ENCODE measurements around the gene PRKN.
"Not testable (repeated sequence)": the region's sequence is repeated elsewhere in the genome, so short reads cannot be mapped to it uniquely, and the experiment has no call there.

Gene PRKN

DNA sequence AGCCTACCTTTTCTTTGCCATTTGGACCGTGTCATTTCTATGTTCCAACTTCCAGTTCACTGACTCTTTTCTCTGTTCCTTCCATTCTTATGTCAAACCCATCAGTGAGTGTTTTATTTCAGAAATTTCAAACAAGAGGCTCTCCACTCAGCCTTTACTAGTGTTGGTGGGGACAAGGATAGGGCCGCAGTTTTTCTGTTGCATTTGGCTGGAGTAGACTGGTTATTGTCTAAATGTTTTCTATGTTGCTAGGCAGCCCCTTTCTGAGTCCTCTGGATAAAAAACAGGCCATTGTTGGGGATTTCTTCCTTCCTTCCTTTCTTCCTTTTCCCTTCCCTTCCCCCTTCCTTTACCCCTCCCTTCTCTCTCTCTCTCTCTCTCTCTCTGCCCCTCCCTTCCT, 288.6 kb downstream of the PRKN start:
- no peak for DNase-seq

DNA sequence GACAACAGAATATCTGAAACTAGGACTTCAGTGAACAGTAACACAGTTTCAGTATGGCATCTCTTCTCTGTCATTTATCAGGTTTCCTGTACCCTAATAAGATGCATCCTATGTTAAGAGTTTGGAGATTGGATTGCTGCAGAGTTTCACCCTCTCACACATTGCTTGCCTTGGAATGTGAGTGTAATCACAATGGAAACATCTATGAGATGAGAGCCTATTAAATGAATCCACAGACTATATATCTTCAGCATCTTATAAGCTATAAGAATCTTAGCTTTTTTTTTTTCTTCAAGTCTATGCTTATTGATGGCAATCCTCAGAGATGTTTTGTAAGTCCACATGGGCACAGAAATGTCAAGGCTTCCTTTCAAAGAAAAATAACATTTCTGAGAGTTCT, 292.5 kb downstream of the PRKN start:
- no peak for DNase-seq

GRCh38 chr6:162421004-162421403, 306.6 kb downstream of the PRKN start:
- DNase-seq = no peak

- DNase-seq = no peak
Measured at GRCh38 chr6:162416831-162417537, 310.6 kb downstream of the PRKN start.

- no peak for DNase-seq
Measured at GRCh38 chr6:162416307-162416706, 311.3 kb downstream of the PRKN start.

DNA sequence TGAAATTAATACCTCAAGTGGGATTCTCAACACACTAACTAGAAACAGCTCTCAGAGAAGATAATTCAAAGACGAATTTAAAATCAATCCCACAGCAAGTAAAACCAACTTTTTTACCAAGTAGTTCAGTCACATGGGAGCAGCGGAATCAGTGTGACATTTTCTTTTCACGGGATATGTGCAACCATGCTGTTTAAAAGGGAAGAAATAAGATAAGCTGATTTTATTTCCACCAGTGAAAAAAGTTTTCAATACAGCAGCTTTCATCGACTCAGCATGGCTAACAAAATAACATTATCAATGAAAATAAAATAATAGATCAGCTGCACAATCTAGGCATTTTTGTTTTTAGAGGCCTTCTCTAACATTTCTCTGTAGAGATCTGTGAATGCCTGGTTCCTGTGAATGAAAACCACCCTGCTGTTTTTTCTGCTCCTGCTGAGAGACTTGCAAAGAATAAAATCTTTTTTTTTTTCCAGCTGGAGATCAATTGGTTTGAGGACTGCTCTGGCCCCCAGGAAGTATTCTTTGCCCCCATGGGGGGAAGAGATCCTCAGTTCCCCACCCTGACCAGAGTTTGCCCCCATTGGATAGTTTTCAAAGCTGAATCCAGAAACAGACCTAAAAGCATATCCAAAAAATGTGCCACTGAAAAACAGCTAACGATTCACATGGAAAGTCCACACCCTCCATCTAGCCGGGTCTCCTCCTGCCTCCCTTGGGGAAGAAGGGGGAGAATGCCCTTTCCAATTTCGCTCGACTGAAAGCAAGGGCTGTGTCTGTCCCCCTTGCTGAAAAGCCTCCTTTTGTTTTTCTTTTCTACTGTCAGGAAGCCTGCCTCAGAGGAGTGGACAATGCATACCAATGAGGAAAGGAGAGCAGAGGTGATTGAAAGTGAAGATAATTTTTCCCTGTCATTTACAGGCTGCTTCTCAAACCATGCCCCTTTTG, 317.6 kb downstream of the PRKN start:
- no peak for DNase-seq

DNA sequence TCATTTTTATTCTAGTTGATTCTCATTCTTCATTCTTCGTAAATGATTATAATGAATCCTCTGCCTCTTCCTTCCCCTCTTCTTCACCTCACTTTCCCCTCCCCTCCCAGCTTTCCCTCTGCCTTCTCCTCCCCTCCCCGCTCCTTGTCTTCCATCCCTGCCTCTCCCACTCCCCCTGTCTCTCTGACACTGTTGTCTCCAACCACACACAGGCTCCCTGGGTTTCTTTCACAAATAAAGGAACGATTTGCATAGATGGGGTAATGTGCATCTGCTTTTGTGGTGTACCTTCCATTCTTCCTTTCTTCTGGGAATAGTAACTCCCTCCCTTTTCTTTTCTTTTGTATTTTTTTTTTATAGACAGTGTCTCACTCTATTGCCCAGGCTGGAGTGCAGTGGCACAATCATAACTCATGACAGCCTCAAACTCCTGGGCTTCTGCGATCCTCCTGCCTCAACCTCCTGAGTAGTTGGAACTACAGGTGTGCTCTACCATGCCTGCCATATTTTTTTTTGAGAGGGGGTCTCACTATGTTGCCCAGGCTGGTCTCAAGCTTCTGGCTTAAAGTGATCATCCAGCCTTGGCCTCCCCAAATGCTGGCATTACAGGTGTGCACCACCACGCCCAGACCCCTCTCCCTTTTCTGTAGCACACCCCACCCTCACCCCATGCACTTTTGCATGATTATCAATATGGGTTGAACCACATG, 318.6 kb downstream of the PRKN start:
- no peak for DNase-seq

DNA sequence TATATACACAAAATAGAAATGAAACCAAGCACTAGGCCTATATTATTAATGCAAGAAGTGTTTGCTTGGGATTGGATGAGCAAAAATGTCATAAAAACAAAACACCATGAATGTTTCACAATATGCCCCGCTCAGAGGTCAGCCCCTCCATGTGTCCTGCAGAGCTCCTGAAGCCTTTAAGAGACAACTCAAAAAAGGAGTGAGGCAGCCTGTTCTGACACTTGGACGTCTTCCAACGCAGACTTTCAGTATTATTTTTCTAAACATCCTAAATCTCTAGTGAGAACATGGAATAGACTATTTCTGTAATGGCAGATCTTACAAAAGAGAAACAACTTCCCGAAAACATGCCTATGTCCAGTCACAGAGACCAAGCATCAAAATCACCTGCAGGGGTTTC, 322.6 kb downstream of the PRKN start:
- no peak for DNase-seq

DNA sequence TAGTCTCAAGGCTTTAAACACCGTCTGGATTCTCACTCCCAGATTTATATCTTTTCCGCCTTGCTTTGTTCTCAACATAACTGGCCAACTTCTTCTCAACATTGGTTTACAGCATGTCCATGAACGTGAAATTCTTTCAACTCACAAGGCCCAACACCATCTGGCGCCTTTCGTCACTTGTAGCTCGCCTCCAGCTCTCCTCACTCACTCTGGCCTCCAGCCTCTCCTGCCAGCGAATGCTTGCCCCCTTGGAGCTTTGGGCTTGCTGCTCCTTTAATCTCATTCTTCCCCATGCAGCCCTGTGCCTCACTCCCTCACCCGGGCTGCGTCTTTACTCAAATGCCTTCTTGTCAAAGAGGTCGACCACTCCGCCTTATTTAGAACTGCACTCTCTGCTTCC, 324.5 kb downstream of the PRKN start:
- no peak for DNase-seq

DNA sequence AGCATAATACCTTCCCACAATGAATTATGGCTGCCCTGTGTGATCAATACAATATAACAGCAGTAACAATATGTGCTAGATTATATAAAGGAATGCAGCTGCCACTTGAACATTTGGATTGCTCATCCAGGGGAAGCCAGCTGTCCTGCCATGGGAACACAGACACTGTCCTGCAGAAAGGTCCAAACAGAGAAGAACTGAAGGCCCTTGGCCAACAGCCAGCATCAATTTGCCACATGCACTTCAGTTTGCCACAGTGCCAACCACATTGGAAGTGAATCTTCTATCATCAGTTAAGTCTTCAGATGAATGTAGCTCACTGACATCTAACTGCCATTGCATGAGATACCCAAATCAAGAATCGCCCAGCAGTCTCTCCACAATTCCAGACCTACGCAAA, 332.4 kb downstream of the PRKN start:
- no peak for DNase-seq

- not testable (repeated sequence) for DNase-seq
Measured at GRCh38 chr6:162390961-162391811, 336.4 kb downstream of the PRKN start.

DNA sequence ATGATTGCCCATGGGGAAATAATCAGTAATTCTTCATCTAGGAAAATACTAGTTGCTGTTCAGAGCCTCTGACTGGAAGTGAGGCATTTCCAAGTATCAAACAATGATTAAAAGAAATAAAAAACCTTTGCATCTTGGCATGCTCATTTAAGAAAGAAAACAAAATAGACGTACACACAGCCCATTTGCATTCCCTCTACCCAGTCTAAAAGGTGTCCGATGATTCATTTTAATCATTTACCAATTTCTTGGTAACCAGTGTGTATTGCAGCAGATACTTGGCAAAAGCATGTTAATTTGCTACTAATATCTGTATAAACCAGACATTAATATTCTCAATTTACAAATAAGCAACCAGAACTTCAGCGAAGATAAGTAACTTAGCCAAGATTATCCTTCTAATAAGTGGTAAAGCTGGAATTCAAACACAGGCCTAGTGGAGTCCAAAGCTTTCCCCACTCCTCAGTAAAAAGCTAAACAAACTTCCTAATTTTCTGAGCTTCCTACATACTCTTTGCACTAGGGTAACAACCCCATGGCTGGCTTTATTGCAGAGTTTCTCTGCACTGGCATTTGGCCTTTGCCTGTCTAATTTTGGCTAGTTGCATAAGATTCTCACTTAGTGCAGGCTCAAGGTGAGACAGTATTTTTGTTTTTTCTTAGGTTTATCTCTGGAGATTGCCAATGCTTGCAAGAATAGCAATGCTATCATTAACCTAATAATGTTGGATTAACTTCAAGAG, 338.1 kb downstream of the PRKN start:
- DNase-seq = no peak

GRCh38 chr6:162388383-162388777, 339.2 kb downstream of the PRKN start:
- DNase-seq = no peak

DNA sequence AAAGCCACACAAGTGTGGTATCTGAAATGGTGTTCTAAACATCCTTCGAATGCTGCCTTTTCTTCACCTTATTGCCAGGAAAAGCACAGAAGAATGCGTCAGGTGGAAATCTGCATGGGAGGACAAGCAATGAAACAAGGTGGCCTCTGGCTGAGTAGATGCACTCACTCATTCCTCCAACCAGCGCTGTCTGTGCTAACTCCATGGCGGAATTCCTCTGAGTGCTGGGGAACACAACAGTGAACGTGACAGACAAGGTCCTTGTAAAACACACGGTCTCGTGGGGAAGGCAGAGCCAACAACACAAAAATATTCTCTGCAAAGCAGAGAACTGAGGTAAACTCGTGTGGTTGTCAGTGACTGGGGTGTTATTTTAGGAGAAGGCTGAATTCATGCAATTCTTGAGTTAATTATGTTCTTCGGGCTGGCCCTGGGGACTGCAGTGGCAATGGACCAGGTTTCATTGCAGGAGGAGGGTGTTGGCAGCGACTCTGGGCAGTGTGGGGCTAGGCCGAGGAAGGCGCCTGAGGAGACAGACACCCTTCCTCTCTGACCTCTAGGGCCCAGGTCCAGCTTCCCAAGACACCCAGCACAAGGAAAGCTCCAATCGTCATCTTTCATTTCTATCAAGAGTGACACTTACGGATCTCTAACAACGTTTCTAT, 339.7 kb downstream of the PRKN start:
- DNase-seq = no peak

GRCh38 chr6:162385980-162386379, 341.6 kb downstream of the PRKN start:
- no peak for DNase-seq

DNA sequence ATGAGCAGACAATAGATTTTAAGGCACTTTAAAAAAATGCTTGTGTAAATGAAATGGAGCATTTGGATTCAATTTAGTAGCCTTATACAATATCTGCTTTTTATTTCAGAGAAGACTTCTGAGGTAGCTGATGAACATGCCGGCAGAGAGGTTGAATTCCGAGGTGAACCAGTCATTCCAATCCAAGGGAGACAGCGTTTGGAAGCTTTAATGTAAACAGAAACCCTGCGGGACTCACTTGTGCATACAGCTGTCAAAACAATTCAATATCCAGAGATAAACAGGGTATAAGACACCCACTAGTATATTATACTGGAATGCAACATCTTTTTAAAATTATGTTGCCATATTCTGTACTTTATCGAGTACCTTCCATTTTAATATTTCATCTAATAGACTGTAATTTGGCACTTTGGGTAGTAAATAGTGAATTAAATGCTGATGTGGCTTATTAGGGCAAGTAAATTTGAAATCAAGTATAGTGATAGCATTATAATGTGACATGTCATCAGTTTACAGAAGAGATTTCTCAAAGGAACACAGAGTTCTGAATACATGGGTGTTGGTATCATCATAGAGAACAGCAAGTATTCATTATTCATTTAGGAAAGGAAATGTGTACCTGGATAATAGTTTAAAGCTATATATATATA, 347.7 kb downstream of the PRKN start:
- no peak for DNase-seq

DNA sequence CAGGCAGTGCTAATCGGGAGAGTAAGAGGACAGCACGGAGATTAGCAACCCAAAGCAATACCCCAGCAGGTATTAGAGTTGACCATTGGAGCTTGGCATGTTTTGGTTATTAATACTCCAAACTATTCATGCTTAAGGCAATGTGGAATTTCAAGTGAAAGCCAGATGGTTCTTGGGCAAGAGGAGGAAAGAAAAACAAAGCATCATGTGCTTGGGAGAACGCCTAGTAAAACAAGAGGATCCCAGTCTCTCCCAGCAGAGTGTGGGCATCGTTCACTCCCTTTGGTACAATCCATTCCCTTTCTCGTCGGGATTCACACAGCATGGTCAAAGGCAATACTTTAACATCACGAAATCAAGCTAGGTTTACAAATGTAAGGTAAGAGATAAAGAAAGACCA, 349.8 kb downstream of the PRKN start:
- no peak for DNase-seq

DNA sequence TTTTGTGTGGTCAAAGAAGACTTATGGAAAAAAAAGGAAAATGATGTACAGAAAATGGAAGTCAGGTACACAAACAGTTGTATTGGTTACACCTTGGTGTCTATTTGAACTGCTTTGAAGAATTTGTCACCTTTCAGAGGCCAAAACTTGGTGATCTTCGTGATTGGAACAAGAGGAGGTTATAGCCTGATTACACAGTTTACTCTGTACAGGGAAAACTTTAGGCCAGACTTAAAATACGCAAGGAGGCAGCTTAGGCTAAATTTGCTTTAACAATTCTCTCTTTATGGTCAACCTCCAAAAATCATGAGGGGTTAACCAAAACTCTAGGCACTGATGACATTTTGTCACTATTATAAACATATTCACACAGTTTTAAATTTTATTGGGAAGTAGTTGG, 353.7 kb downstream of the PRKN start:
- no peak for DNase-seq

DNA sequence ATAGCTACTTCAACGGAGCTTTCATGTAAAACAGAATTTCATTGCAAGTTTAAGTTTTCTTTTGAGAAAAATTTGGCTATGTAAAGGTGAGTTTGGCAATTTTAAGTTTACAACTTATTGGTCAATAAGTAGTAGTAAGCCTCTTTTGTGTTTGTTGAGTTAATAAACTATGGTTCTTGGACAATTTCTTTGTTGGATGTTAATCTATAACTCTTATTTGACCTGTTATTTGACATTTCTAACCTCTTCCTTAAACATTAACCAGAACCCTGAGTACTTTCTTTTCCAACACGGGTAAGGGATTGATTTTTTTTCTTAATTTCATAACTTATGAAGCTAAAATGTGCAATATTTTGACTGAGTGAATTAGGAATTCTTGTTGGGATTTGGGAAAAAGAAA, 354.4 kb downstream of the PRKN start:
- no peak for DNase-seq

GRCh38 chr6:162372106-162372505, 355.5 kb downstream of the PRKN start:
- DNase-seq = no peak

DNA sequence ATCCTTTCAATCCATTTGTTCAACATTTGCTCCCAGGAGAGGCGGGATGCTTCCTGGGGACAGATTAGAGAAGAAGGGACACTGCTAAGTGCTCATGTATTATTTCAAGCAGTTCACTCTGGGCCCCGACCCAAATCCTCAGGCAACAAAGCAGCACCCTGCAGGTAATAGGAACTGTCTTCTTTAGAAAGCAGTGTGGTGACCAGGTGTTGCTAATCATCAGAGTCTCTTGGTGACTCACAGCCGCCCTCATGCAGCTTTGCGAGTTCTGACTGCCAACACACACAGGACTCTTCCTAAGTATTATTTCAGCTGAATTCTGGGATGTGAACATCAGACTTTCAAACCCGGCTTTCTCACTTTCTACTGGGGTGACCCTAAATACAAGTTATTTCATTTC, 356.4 kb downstream of the PRKN start:
- no peak for DNase-seq

Measured in activated CD4-positive, alpha-beta T cell treated with anti-CD3 and anti-CD28 coated beads, Interleukin-2, amount 50 U/mL, for 16 hours (primary cell).